Measurements from ENCODE around the gene AQP7. TPM values are rescaled to one million over a fixed set of nuclear protein-coding genes. Genes with fewer than 3 reads are reported as not detected.

Gene AQP7
- total RNA-seq, 4 donors from 2014 or later = 1.3 to 4.6 (median 2.1) TPM; not detected in 1

DNA sequence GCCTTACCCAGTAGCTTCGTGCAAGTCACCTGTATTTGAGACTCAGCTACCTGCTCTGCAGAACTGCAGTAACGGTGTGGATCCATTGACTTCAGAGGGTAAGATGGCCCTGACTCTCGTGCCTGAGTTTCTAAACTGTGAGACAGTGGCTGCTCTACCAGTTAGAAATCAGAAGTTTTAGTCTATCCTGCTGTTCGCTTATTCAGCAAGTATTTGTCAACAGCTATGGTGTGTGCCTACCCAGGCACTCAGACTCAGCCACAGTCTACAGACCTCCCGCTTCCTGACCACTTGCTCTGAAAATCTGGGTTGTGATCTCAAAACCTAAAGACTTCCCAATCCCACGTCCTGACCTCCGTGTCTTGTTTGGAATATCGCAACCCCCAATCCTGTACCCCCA lies 31.5 kb upstream of the AQP7 start:
- H3K9me3 ChIP-seq = no peaks in the 10 kb centered on the region
- no peak for TF ChIP-seq POLR2A (IDR thresholded peaks at IDR 0.05)
- TF ChIP-seq, protein P1, sequence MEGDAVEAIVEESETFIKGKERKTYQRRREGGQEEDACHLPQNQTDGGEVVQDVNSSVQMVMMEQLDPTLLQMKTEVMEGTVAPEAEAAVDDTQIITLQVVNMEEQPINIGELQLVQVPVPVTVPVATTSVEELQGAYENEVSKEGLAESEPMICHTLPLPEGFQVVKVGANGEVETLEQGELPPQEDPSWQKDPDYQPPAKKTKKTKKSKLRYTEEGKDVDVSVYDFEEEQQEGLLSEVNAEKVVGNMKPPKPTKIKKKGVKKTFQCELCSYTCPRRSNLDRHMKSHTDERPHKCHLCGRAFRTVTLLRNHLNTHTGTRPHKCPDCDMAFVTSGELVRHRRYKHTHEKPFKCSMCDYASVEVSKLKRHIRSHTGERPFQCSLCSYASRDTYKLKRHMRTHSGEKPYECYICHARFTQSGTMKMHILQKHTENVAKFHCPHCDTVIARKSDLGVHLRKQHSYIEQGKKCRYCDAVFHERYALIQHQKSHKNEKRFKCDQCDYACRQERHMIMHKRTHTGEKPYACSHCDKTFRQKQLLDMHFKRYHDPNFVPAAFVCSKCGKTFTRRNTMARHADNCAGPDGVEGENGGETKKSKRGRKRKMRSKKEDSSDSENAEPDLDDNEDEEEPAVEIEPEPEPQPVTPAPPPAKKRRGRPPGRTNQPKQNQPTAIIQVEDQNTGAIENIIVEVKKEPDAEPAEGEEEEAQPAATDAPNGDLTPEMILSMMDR (IDR thresholded peaks at IDR 0.05) = no peak
- no peak overlapping the region for H3K4me3 ChIP-seq
- H3K4me1 ChIP-seq = no peaks in the 10 kb centered on the region
- DNase-seq = no peak
- H3K27me3 ChIP-seq = no peaks in the 10 kb centered on the region
- H3K27ac ChIP-seq = no peak overlapping the region
- H3K36me3 ChIP-seq = no peaks in the 10 kb centered on the region
- intact Hi-C loops (cut with DNase I; ENCODE audit: low total_unique reads) = no loop called here

DNA sequence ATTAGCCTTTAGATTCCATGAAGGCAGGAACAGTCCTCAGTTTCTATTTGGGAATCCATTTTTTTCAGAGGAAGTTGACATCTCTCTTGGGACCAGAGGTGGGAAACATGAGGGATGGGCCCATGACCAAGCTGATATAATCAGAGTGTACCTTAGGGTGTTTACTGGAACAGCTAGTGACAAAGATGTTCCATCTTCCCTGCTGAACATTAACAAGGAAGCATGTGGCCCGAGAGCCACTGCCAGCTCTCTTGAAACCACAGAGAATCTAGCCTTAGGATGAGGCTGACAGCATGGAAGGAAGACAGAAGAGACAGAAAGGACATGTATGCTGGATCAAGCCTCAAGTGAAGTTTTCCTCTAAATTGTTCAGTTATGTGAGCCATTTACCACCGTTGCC lies 29.1 kb upstream of the AQP7 start:
- intact Hi-C loops (cut with DNase I; ENCODE audit: low total_unique reads) = no loop called here
- H3K9me3 ChIP-seq = no peaks in the 10 kb centered on the region
- H3K4me1 ChIP-seq = no peaks in the 10 kb centered on the region
- no peaks in the 10 kb centered on the region for H3K36me3 ChIP-seq
- no peak overlapping the region for H3K4me3 ChIP-seq
- H3K27me3 ChIP-seq = no peaks in the 10 kb centered on the region
- H3K27ac ChIP-seq = no peak overlapping the region
- no peak for DNase-seq
- TF ChIP-seq, protein P1 (IDR thresholded peaks at IDR 0.05) = no peak

GRCh38 chr9:33430942-33431341 lies 28.6 kb upstream of the AQP7 start:
- TF ChIP-seq, protein P1 (IDR thresholded peaks at IDR 0.05) = no peak
- TF ChIP-seq POLR2A (IDR thresholded peaks at IDR 0.05) = no peak
- no peak for DNase-seq
- intact Hi-C loops (cut with DNase I; ENCODE audit: low total_unique reads) = no loop called here
- Histone ChIP-seq H3K4me1 (no peaks in the 10 kb centered on the region), H3K27me3 (no peaks in the 10 kb centered on the region), H3K36me3 (no peaks in the 10 kb centered on the region), H3K9me3 (no peaks in the 10 kb centered on the region), H3K4me3 (no peak overlapping the region), H3K27ac (no peak overlapping the region)

GRCh38 chr9:33429256-33429985 lies 27.1 kb upstream of the AQP7 start:
- H3K27ac ChIP-seq = no peak overlapping the region
- no peak overlapping the region for H3K4me3 ChIP-seq
- no peaks in the 10 kb centered on the region for H3K27me3 ChIP-seq
- TF ChIP-seq POLR2A (IDR thresholded peaks at IDR 0.05) = no peak
- TF ChIP-seq, protein P1 (IDR thresholded peaks at IDR 0.05) = no peak
- no peaks in the 10 kb centered on the region for H3K4me1 ChIP-seq
- H3K36me3 ChIP-seq = no peaks in the 10 kb centered on the region
- no peak for DNase-seq
- intact Hi-C loops (cut with DNase I; ENCODE audit: low total_unique reads) = no loop called here
- H3K9me3 ChIP-seq = no peaks in the 10 kb centered on the region

- no peak for DNase-seq
- intact Hi-C loops (cut with DNase I; ENCODE audit: low total_unique reads) = no loop called here
- Histone ChIP-seq H3K4me1 (no peaks in the 10 kb centered on the region), H3K27ac (no peak overlapping the region), H3K9me3 (no peaks in the 10 kb centered on the region), H3K4me3 (no peak overlapping the region), H3K27me3 (no peaks in the 10 kb centered on the region), H3K36me3 (no peaks in the 10 kb centered on the region)
- TF ChIP-seq, protein P1 (IDR thresholded peaks at IDR 0.05) = no peak
- no peak for TF ChIP-seq POLR2A (IDR thresholded peaks at IDR 0.05)
Observed at GRCh38 chr9:33426843-33427293, 24.5 kb upstream of the AQP7 start.

All from uterus (tissue), 4 donors.